GM23338 (cell line): ENCODE measurements around the gene CBS. TPM values are rescaled to one million over a fixed set of nuclear protein-coding genes. Genes with fewer than 3 reads are reported as not detected.
"Not testable (repeated sequence)": the region's sequence is repeated elsewhere in the genome, so short reads cannot be mapped to it uniquely, and the experiment has no call there.

ENCODE experiments used
- ATAC-seq: fragments of 200-7000 bp; cut with Tn5 transposase; 3 replicates; pipeline ENCODE4 v1.9.1; 2020
- DNase-seq: peaks from one replicate; pipeline ENCODE4 v3.0.0-alpha.2; 2015; ENCODE audit warnings: low spot score
- H2AFZ ChIP-seq: fragments of 200-600 bp; sonication (generic); 2 replicates; pipeline ENCODE4 v1.8.0; 2016; ENCODE audit warnings: antibody characterized with exemption, mild to moderate bottlenecking, moderate library complexity
- H3F3A ChIP-seq: fragments of 200-600 bp; sonication (generic); replicated peaks from 2 replicates; pipeline ENCODE4 v1.8.0; 2017; ENCODE audit warnings: antibody characterized with exemption, mixed run types, low read depth
- H3K27ac ChIP-seq: fragments of 200-600 bp; sonication (generic); 2 replicates; pipeline ENCODE4 v1.6.1; 2016; ENCODE audit warnings: low read depth
- H3K27me3 ChIP-seq: fragments of 200-600 bp; sonication (generic); 2 replicates; pipeline ENCODE4 v1.8.0; 2016; ENCODE audit warnings: mild to moderate bottlenecking, mixed run types, moderate library complexity; ENCODE audit not compliant: insufficient read depth
- H3K36me3 ChIP-seq: fragments of 200-600 bp; sonication (generic); 2 replicates; pipeline ENCODE4 v1.8.0; 2016; ENCODE audit warnings: mild to moderate bottlenecking; ENCODE audit not compliant: insufficient read depth
- H3K4me1 ChIP-seq: fragments of 200-600 bp; sonication (generic); 2 replicates; pipeline ENCODE4 v1.8.0; 2016; ENCODE audit warnings: mild to moderate bottlenecking, moderate library complexity; ENCODE audit not compliant: insufficient read depth
- H3K4me2 ChIP-seq: fragments of 200-600 bp; sonication (generic); 2 replicates; pipeline ENCODE4 v1.7.1; 2017; ENCODE audit warnings: mixed run types
- H3K4me3 ChIP-seq: fragments of 200-600 bp; sonication (generic); 2 replicates; pipeline ENCODE4 v1.6.1; 2016; ENCODE audit warnings: mixed run types
- H3K79me2 ChIP-seq: fragments of 200-600 bp; sonication (generic); replicated peaks from 2 replicates; pipeline ENCODE4 v1.8.0; 2017; ENCODE audit warnings: mild to moderate bottlenecking; ENCODE audit not compliant: insufficient read depth
- H3K9me2 ChIP-seq: fragments of 200-600 bp; sonication (generic); 2 replicates; pipeline ENCODE4 v1.8.0; 2017; ENCODE audit not compliant: insufficient read depth
- H4K20me1 ChIP-seq: fragments of 200-600 bp; sonication (generic); replicated peaks from 2 replicates; pipeline ENCODE4 v1.8.0; 2017; ENCODE audit warnings: mild to moderate bottlenecking; ENCODE audit not compliant: insufficient read depth
- H3K27ac Mint-ChIP-seq: 2 replicates; pipeline ENCODE4 v1.8.0; 2020; ENCODE audit warnings: inconsistent platforms, mild to moderate bottlenecking, moderate library complexity, mixed read lengths
- H3K27me3 Mint-ChIP-seq: 3 replicates; pipeline ENCODE4 v1.8.0; 2022; ENCODE audit warnings: low read depth, mild to moderate bottlenecking, moderate library complexity, mixed read lengths, inconsistent platforms; ENCODE audit not compliant: insufficient read depth, poor library complexity
- H3K36me3 Mint-ChIP-seq: 3 replicates; pipeline ENCODE4 v1.8.0; 2021; ENCODE audit warnings: low read depth, mild to moderate bottlenecking, inconsistent platforms, moderate library complexity, mixed read lengths
- H3K4me1 Mint-ChIP-seq: 3 replicates; pipeline ENCODE4 v1.8.0; 2020; ENCODE audit warnings: mild to moderate bottlenecking, inconsistent platforms, mixed read lengths
- H3K4me3 Mint-ChIP-seq: 3 replicates; pipeline ENCODE4 v1.8.0; 2021; ENCODE audit warnings: moderate library complexity, mild to moderate bottlenecking, inconsistent platforms, mixed read lengths
- H3K9me3 Mint-ChIP-seq: 3 replicates; pipeline ENCODE4 v1.8.0; 2020; ENCODE audit warnings: moderate library complexity, mild to moderate bottlenecking, inconsistent platforms, mixed read lengths
- long read RNA-seq: library from polyadenylated mRNA; unstranded; transcript quantifications from one replicate; pipeline ENCODE4 v2.0.0, GENCODE V29; 2020; ENCODE audit not compliant: unreplicated experiment
- polyA plus RNA-seq: library from polyadenylated mRNA; unstranded; fragments of >200 nt; fragmentation: Nextera tagmentation; extraction: Ambion mirVana; gene quantifications from 2 replicates; pipeline ENCODE4 v1.2.1, GENCODE V29; 2016
- total RNA-seq: library from RNA; depleted of rRNA; stranded (reverse); fragments of >200 nt; shearing (Covaris generic); gene quantifications from 2 replicates; pipeline ENCODE4 v1.2.3, GENCODE V29; 2014; rRNA removed

Gene CBS
- 788 and 861 TPM in 2 replicates for total RNA-seq
- 380 and 421 TPM in 2 replicates for polyA plus RNA-seq
- long read RNA-seq, transcript CBS-204 (17 exons, 2,605 nt), result major isoform, 351 of 537 reads
- long read RNA-seq, transcript CBS-203 (17 exons, 2,453 nt), result minor isoform, 16 of 537 reads
- long read RNA-seq, partial matches to known transcripts, result 39 of 537 reads
- long read RNA-seq, other reads (novel, unspliced or antisense), result 129 of 537 reads

DNA sequence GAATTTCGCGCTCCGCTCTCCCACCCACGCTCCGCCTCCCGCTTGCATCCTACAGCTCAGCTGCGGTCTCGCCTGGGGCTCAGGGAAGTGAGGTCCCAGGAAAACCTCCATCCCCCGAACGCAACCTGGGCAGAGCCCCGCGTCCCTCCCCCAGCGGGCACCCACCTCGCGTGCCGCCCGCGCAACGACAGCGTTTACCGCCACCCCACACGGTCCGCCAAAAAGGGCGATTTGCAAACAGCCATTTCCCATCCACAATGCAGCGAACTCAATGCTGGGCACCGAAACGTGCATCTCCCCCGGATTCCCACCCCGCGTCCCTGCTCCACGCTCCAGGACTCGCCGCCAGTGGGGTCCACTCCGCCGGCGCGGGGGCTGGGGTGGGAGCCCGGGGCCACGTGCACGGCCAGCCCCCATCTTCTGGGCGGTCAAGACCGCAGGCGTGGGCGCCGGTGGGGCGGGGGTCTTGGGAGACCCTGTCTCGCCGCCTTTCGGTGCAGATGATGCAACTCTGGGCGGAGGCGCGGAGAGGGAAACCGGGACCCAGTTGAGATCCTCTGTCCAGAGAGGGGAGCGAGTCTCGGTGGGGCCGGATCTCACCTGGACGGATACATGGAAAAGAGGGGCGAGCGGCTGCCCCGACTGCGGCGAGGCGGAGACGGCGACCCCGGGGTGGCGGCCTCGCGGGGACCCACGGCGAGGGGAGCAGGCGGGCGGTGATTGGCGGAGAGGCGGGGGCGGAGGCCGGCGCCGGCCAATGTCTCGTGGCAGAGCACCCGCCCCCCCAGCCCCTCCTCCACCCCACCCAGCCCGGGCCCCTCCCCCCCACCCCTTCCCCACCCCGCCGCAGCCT lies at the start of gene CBS:
CBS (minus strand) TSS at position 666 of the 853 bp plus-strand sequence. CDS start 3,642 bp downstream, outside the sequence.
- H3K27me3 ChIP-seq, H3K36me3 ChIP-seq, H3K4me1 Mint-ChIP-seq, H3F3A ChIP-seq, H4K20me1 ChIP-seq, H2AFZ ChIP-seq, H3K9me3 Mint-ChIP-seq, H3K4me2 ChIP-seq, H3K27me3 Mint-ChIP-seq, H3K79me2 ChIP-seq, DNase-seq, H3K9me2 ChIP-seq, H3K4me1 ChIP-seq, H3K4me3 ChIP-seq, H3K27ac ChIP-seq, H3K36me3 Mint-ChIP-seq, H3K27ac Mint-ChIP-seq: not testable (repeated sequence)
- H3K4me3 Mint-ChIP-seq, result peak within 1 kb of the TSS; percentile 47; the same call in 1 of the 3 replicates
- ATAC-seq, result peak; percentile 28

DNA sequence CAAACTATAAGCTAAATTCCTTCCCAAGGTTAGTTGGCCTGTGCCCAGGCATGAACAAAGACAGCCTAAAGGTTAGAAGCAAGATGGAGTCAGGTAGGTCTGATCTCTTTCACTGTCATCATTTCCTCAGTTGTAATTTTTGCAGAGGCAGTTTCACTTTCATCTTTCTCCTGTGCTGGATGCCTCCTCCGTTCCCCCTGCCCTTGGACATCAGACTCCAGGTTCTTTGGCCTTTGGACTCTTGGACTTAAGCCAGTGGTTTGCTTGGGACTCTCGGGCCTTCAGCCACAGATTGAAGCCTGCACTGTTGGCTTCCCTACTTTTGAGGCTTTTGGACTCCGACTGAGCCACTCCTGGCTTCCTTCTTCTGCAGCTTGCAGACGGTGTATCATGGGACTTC lies 40.3 kb upstream of the CBS start:
- H3K4me2 ChIP-seq, H3K4me1 Mint-ChIP-seq, H3F3A ChIP-seq, H3K9me2 ChIP-seq, H3K27ac Mint-ChIP-seq, H3K79me2 ChIP-seq, H4K20me1 ChIP-seq, H3K4me3 ChIP-seq, H3K4me1 ChIP-seq, H2AFZ ChIP-seq, H3K36me3 Mint-ChIP-seq, H3K27me3 Mint-ChIP-seq, H3K9me3 Mint-ChIP-seq, ATAC-seq, H3K4me3 Mint-ChIP-seq, H3K27ac ChIP-seq, DNase-seq, H3K36me3 ChIP-seq, H3K27me3 ChIP-seq: not testable (repeated sequence)

DNA sequence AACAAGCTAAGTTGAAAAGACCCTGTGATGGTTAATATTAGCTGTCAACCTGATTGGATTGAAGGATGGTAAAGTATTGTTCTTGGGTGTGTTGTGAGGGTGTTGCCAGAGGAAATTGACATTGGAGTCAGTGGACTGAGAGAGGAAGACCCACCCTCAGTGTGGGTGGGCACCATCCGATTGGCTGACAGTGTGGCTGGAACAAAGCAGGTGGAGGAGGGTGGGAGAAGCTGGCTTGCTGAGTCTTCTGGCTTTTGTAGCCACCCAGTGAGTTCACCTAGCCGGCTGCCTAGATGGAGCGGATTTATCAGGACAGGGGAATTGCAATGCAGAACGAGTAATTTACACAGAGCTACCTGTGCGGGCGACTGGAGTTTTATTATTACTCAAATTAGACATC lies 38.8 kb upstream of the CBS start:
- H3K27ac ChIP-seq, H3K36me3 ChIP-seq, H2AFZ ChIP-seq, H4K20me1 ChIP-seq, H3F3A ChIP-seq, H3K4me3 Mint-ChIP-seq, H3K9me2 ChIP-seq, DNase-seq, H3K4me1 Mint-ChIP-seq, H3K4me2 ChIP-seq, H3K36me3 Mint-ChIP-seq, H3K27me3 ChIP-seq, H3K9me3 Mint-ChIP-seq, H3K4me3 ChIP-seq, H3K79me2 ChIP-seq, H3K4me1 ChIP-seq, H3K27ac Mint-ChIP-seq, H3K27me3 Mint-ChIP-seq: not testable (repeated sequence)
- ATAC-seq, result peak; percentile 95

DNA sequence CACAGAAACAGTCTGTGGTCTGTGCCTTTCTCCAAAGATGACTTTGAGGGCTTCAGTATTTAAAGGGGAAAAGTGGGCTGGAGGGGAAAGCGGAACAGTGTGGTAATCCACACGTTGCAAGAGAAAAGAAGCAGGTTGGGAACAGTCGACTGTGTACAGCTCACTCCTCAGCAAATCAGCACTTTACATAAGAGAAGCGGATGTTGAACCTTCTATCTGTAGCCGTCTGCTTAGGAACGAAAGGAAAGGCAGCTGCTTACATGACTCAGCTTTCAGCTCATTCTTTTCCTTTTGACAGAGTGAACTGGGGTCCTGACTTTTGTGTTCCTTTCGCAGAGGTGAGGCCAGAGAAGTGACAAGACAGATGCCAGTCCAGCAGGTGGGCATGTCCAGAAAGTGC lies 33.4 kb upstream of the CBS start:
- not testable (repeated sequence) for H3K9me3 Mint-ChIP-seq, H3K4me2 ChIP-seq, H3F3A ChIP-seq, H4K20me1 ChIP-seq, H2AFZ ChIP-seq, H3K4me1 ChIP-seq, H3K79me2 ChIP-seq, H3K27ac Mint-ChIP-seq, H3K4me1 Mint-ChIP-seq, H3K27me3 Mint-ChIP-seq, H3K36me3 ChIP-seq, DNase-seq, H3K27me3 ChIP-seq, H3K4me3 Mint-ChIP-seq, H3K36me3 Mint-ChIP-seq, H3K9me2 ChIP-seq, ATAC-seq, H3K4me3 ChIP-seq, H3K27ac ChIP-seq

DNA sequence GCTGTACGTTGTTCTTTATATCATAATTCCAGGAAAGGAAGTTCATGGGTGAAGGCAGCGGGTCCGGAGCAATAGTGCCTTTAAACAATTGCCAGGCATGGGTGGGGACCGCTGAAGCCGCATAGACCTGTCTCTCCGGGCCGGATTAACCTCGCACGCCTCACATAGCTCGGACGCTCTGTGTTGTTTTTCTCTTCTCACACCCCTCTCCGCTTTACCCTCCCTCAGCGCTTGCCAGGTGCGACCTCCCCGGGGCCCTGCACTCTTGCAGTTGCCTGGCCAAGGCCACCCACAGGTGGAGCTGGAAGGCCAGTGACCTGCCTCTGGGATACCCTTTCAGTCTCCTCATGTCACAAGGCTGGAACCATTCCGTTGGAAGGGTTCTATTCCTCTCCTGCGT lies 32.5 kb upstream of the CBS start:
- H3K4me3 Mint-ChIP-seq, H3K4me1 ChIP-seq, H3K4me1 Mint-ChIP-seq, H3K36me3 Mint-ChIP-seq, H3K4me3 ChIP-seq, H3K27me3 ChIP-seq, H3K27ac ChIP-seq, H4K20me1 ChIP-seq, DNase-seq, H3K4me2 ChIP-seq, H3K9me3 Mint-ChIP-seq, H2AFZ ChIP-seq, H3K36me3 ChIP-seq, H3K9me2 ChIP-seq, H3K79me2 ChIP-seq, H3K27me3 Mint-ChIP-seq, H3K27ac Mint-ChIP-seq, H3F3A ChIP-seq: not testable (repeated sequence)
- ATAC-seq, result peak; percentile 71

DNA sequence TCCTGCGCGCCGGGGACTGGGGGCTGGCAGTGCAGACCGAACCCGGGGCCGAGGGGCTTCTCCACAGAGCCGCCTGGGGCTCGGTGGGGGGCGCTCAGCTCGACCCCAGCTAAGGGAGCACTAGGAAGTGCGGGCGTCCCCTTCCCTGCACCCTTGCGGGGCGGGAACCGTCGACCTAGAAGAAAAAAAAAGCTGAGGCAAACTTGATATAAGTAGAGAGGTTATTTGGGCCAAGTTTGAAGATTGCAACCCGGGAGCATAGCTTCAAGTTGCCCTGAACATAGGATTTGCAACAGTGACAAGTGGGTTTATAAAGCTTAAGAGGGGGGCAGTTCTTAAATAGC lies 32.1 kb upstream of the CBS start:
- H3K4me1 Mint-ChIP-seq, H3K4me2 ChIP-seq, H4K20me1 ChIP-seq, DNase-seq, H3K79me2 ChIP-seq, H2AFZ ChIP-seq, H3K9me3 Mint-ChIP-seq, H3K27me3 ChIP-seq, H3K27ac ChIP-seq, H3K9me2 ChIP-seq, H3K36me3 ChIP-seq, ATAC-seq, H3F3A ChIP-seq, H3K4me3 Mint-ChIP-seq, H3K27me3 Mint-ChIP-seq, H3K36me3 Mint-ChIP-seq, H3K4me1 ChIP-seq, H3K4me3 ChIP-seq, H3K27ac Mint-ChIP-seq: not testable (repeated sequence)
